Keratinocyte (primary cell): ENCODE results near the gene RNF17. TPM values are rescaled to one million over a fixed set of nuclear protein-coding genes. Genes with fewer than 3 reads are reported as not detected.

Source experiments
- DNase-seq: peaks from one replicate; pipeline ENCODE4 v3.0.0-alpha.2; 2011; ENCODE audit warnings: low read depth, missing footprints, low spot score
- FAIRE-seq: peaks from 2 replicates; lab custom pipeline; 2011; peaks lifted over from hg19 to GRCh38; lab: Jason Lieb, UNC
- H2AFZ ChIP-seq: 2 replicates; pipeline ENCODE4 v1.6.0; 2012; ENCODE audit warnings: low read length, control low read depth, inconsistent platforms; ENCODE audit not compliant: control insufficient read depth
- H3K27ac ChIP-seq: 2 replicates; pipeline ENCODE4 v1.5.1; 2011; ENCODE audit warnings: low read length; ENCODE audit not compliant: control insufficient read depth, insufficient read depth
- H3K27me3 ChIP-seq: 3 replicates; pipeline ENCODE4 v1.6.0; 2011; ENCODE audit warnings: low read length; ENCODE audit not compliant: control insufficient read depth, insufficient read depth; ENCODE audit errors: extremely low read depth
- H3K36me3 ChIP-seq, 2 experiments: 2 replicates in 1 of 2; 3 replicates in 1 of 2; pipeline ENCODE4 v1.5.1; 2011; ENCODE audit warnings: low read length in 2 of 2, mild to moderate bottlenecking in 1 of 2; ENCODE audit not compliant: control insufficient read depth in 2 of 2, insufficient read depth in 2 of 2; ENCODE audit errors: extremely low read depth in 1 of 2
- H3K4me1 ChIP-seq: 3 replicates; pipeline ENCODE4 v1.5.1; 2011; ENCODE audit warnings: low read length; ENCODE audit not compliant: control insufficient read depth, insufficient read depth; ENCODE audit errors: extremely low read depth
- H3K4me2 ChIP-seq: 3 replicates; pipeline ENCODE4 v1.6.0; 2011; ENCODE audit warnings: low read depth, low read length; ENCODE audit not compliant: control insufficient read depth, insufficient read depth; ENCODE audit errors: extremely low read depth
- H3K4me3 ChIP-seq, 3 experiments: fragments of 200-600 bp in 1 of 3; sonication (generic) in 1 of 3; 2 replicates in 2 of 3; 3 replicates in 1 of 3; pipeline ENCODE4 v1.5.1; 2011 to 2016; ENCODE audit warnings: low read length in 3 of 3, mild to moderate bottlenecking in 3 of 3, control low read depth in 2 of 3, inconsistent platforms in 1 of 3, low read depth in 1 of 3, mixed read lengths in 1 of 3, mixed run types in 1 of 3, moderate library complexity in 1 of 3; ENCODE audit not compliant: control insufficient read depth in 2 of 3, insufficient read depth in 2 of 3; ENCODE audit errors: extremely low read depth in 1 of 3
- H3K79me2 ChIP-seq: 2 replicates; pipeline ENCODE4 v1.6.0; 2012; ENCODE audit warnings: low read length; ENCODE audit not compliant: control insufficient read depth, insufficient read depth
- H3K9ac ChIP-seq: 3 replicates; pipeline ENCODE4 v1.6.0; 2011; ENCODE audit warnings: low read length; ENCODE audit not compliant: control insufficient read depth, insufficient read depth; ENCODE audit errors: extremely low read depth
- H3K9me1 ChIP-seq: 3 replicates; pipeline ENCODE4 v1.6.0; 2011; ENCODE audit warnings: low read length; ENCODE audit not compliant: control insufficient read depth, insufficient read depth; ENCODE audit errors: extremely low read depth
- H3K9me3 ChIP-seq: 2 replicates; pipeline ENCODE4 v1.5.1; 2012; ENCODE audit warnings: low read depth, low read length; ENCODE audit not compliant: control insufficient read depth
- H4K20me1 ChIP-seq: 3 replicates; pipeline ENCODE4 v1.6.0; 2011; ENCODE audit warnings: low read length; ENCODE audit not compliant: control insufficient read depth, insufficient read depth; ENCODE audit errors: extremely low read depth
- CTCF ChIP-seq, 3 experiments: IDR thresholded peaks in 1 of 3; conservative IDR thresholded peaks in 1 of 3; optimal IDR thresholded peaks in 1 of 3; 2 replicates in 2 of 3; 3 replicates in 1 of 3; pipeline versions ENCODE3 to v1.5.1; 2011; ENCODE audit warnings: low read length in 3 of 3, mild to moderate bottlenecking in 3 of 3, moderate library complexity in 2 of 3, control low read depth in 1 of 3, inconsistent platforms in 1 of 3; ENCODE audit not compliant: insufficient read depth in 2 of 3; ENCODE audit errors: extremely low read depth in 1 of 3
- EZH2 ChIP-seq: IDR thresholded peaks from one replicate; pipeline ENCODE4 v1.6.1; 2012; ENCODE audit warnings: inconsistent platforms, mild to moderate bottlenecking, low read length, moderate library complexity
- dilution Hi-C: fragments of 300-500 bp; cut with MboI; formaldehyde crosslinking; loops from one replicate; pipeline ENCODE4 v1.7.0; 2020; ENCODE audit warnings: low sequenced_read_pairs; ENCODE audit not compliant: extremely low pct_ligation_motif_present
- polyA plus RNA-seq, 5 experiments: library from polyadenylated mRNA; depleted of rRNA in 3 of 5; stranded (reverse) in 3 of 5; stranded (forward) in 1 of 5; unstranded in 1 of 5; fragments of >200 nt; gene quantifications; 1 replicate in 1 of 5; 2 replicates in 3 of 5; 3 replicates in 1 of 5; pipeline versions ENCODE4 v1.2.1 to v1.2.3, GENCODE V29; 2011 to 2012; ENCODE audit warnings: missing spikeins in 2 of 5, low read depth in 1 of 5, low replicate concordance in 1 of 5

RNF17 gene
- polyA plus RNA-seq, 1 donor (not counting 4 experiments of a cell fraction or from before 2014, with no cell fraction given), result not detected

DNA sequence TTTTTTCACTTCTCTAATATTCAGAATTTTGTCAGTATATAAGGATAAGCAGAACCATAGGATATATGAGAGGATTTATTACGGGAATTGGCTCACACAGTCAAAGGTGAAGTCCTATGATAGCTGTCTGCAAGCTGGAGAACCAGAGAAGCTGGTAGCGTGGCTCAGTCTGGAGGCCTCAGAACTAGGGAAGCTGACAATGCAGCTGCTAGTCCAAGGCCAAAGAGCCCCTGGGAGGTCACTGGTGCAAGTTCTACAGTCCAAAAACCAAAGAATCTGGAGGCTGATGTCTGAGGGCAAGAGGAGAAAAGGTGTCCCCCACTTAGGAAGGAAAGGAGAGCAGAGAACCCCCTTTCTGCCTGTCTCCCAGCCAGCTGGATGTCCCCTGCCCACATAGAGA, 114.4 kb downstream of the RNF17 start:
- no peak for FAIRE-seq

DNA sequence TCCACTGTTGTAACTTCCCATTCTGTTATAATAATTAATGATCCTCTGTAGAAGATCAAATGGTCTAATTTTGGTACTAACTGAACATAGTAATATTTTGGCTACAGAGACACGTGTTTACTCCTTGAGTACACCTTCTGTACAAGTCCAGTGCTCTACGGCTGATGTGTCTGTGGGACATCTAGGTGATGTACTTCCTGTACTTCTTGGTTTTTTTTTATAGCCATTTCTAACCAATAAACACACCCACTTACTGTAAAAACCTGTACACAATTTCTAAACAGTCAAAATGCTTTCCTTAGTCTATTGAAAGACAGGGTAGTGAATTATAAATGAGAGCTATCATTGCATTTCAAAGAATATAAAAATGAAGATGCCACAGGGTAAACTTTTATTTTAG, 118.7 kb downstream of the RNF17 start:
- no peak overlapping the region for H3K4me3 ChIP-seq
- no peaks in the 10 kb centered on the region for H3K79me2 ChIP-seq
- TF ChIP-seq EZH2 (no peak), CTCF (optimal IDR thresholded peaks at IDR 0.05 in 1 of 3, IDR thresholded peaks at IDR 0.05 in 1 of 3, conservative IDR thresholded peaks at IDR 0.05 in 1 of 3; ENCODE audit: extremely low read depth in 1 of 3, insufficient read depth in 2 of 3, low read length in 3 of 3) (no peak)
- no peak overlapping the region for H3K27ac ChIP-seq
- H4K20me1 ChIP-seq, result no peaks in the 10 kb centered on the region
- dilution Hi-C loops, result no loop called here
- H3K9ac ChIP-seq, result no peak overlapping the region
- no peak overlapping the region for H3K4me2 ChIP-seq
- H3K9me1 ChIP-seq, result no peaks in the 10 kb centered on the region
- no peak for FAIRE-seq
- no peak for DNase-seq
- H3K27me3 ChIP-seq, result no peaks in the 10 kb centered on the region
- H3K9me3 ChIP-seq, result no peaks in the 10 kb centered on the region
- no peak overlapping the region for H2AFZ ChIP-seq
- H3K4me1 ChIP-seq, result no peaks in the 10 kb centered on the region
- no peaks in the 10 kb centered on the region for H3K36me3 ChIP-seq

More for the DNA sequence above, 114.4 kb downstream of the RNF17 start:
- TF ChIP-seq CTCF (optimal IDR thresholded peaks at IDR 0.05 in 1 of 3, IDR thresholded peaks at IDR 0.05 in 1 of 3, conservative IDR thresholded peaks at IDR 0.05 in 1 of 3; ENCODE audit: extremely low read depth in 1 of 3, insufficient read depth in 2 of 3, low read length in 3 of 3), result no peak
- TF ChIP-seq EZH2, result no peak
- no peak for DNase-seq
- H3K27me3 ChIP-seq, result no peaks in the 10 kb centered on the region
- no peak overlapping the region for H3K4me2 ChIP-seq
- H3K4me1 ChIP-seq, result no peaks in the 10 kb centered on the region
- H3K79me2 ChIP-seq, result no peaks in the 10 kb centered on the region
- H4K20me1 ChIP-seq, result no peaks in the 10 kb centered on the region
- no peaks in the 10 kb centered on the region for H3K9me3 ChIP-seq
- no peak overlapping the region for H3K27ac ChIP-seq
- dilution Hi-C loops, result no loop called here
- H3K9ac ChIP-seq, result no peak overlapping the region
- H3K36me3 ChIP-seq, result no peaks in the 10 kb centered on the region
- no peak overlapping the region for H3K4me3 ChIP-seq
- no peaks in the 10 kb centered on the region for H3K9me1 ChIP-seq
- no peak overlapping the region for H2AFZ ChIP-seq
